ENCODE results near the gene NPLOC4. TPM values are rescaled to one million over a fixed set of nuclear protein-coding genes. Genes with fewer than 3 reads are reported as not detected.
A peak's percentile ranks its signal among the peaks of the same experiment; 100 is the strongest.

The NPLOC4 gene
- total and polyA plus RNA-seq, 2 of the 8 experiments (the other 6 are each of a cell fraction or from before 2014, with no cell fraction given) = 70.7 to 92.7 TPM

DNA sequence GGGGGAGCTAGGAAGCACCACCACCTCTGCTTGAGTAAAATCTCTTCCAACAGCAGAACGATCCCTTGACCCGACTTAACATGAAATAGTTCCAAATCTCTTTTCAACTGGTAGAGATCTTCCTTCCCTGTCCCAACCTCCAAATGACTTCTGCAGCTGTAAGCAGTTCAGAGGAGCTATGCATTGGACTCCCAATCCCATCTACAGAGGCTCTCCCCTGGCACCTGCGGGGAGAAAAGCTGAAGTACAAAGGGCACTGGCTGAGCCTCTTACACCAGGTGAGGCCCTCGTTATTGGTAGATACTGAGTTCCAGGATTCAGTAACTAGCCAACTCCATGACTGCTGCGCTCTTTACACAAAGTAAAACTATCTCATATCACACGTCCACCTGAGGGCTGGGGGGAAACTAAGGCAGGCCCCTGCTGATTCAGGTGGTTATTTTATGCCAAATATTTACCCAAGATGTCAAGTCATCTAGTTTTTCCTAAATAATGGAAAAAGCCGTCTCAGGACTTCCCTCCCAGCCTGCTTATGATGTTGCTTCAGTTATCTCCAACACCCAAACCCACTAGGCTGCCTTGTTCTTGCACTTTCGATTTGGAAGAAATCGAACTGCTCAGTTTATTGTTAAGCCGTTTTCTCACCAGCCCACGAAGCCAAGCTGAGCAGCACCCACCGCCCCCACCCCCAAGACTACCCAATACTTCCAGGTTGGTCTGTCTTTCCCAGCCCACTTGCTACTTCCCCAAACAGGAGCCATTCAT is 127.5 kb downstream of the NPLOC4 start:
- H4K8ac ChIP-seq (ENCODE audit: extremely low read depth, insufficient read depth, low read length) = no peak overlapping the region
- DNase-seq (ENCODE audit: low read depth in 1 of 2, low spot score in 2 of 2) (no peak), FAIRE-seq (no peak)
- no peak overlapping the region; the same call in 1 of the 2 replicates for H2BK5ac ChIP-seq (ENCODE audit: low read depth, low read length)
- no peak overlapping the region for H2BK12ac ChIP-seq (ENCODE audit: low read depth, low read length)
- H3K23me2 ChIP-seq (ENCODE audit: low read depth, low read length) = peaks cover 22% of the 10 kb centered on the region
- H3K14ac ChIP-seq (ENCODE audit: insufficient read length) = no peak overlapping the region
- H3K27ac ChIP-seq (ENCODE audit: low read depth, low read length) = no peak overlapping the region
- no peak overlapping the region for H4K91ac ChIP-seq (replicated peaks; ENCODE audit: insufficient read length, low read length)
- H3K18ac ChIP-seq (ENCODE audit: extremely low read depth, low read length) = no peak overlapping the region
- ChIA-PET POLR2A (ENCODE audit: partially characterized antibody) (interaction anchor here (0.6 to 35.8 kb wide), 24 partner anchors 7 to 479 kb away, joined by 3 to 1004 read pairs (median 4); partner anchors contain the start of genes ACTG1, BAHCC1, FAAP100 and FSCN2), CTCF (ENCODE audit: partially characterized antibody) (interaction anchor here (0.7 to 2.3 kb wide), 7 partner anchors 10 to 367 kb away, joined by 3 to 8 read pairs (median 4); no protein-coding TSS in a partner anchor)
- H3K56ac ChIP-seq (replicated peaks; ENCODE audit: insufficient read length, low read depth, low read length) = no peak overlapping the region
- H3K4ac ChIP-seq (replicated peaks; ENCODE audit: insufficient read length, low read depth, low read length) = no peak overlapping the region
- H3K36me3 ChIP-seq (ENCODE audit: control insufficient read depth in 2 of 4, insufficient read depth in 4 of 4, low read length in 3 of 4) = peaks cover 19 to 37% (median 31%) of the 10 kb centered on the region in 4 experiments; a peak in 7 of 8 replicates
- no peak overlapping the region for H3K23ac ChIP-seq (ENCODE audit: insufficient read length)
- peaks cover 0 to 6% (median 3%) of the 10 kb centered on the region in 4 experiments; a peak in 2 of 7 replicates for H3K4me1 ChIP-seq (replicated peaks in 1 of 4; ENCODE audit: control insufficient read depth in 3 of 4, insufficient read depth in 4 of 4, low read length in 3 of 4)
- no peak overlapping the region for H2BK120ac ChIP-seq (replicated peaks; ENCODE audit: low read depth, low read length)
- H4K20me1 ChIP-seq (replicated peaks in 1 of 2; ENCODE audit: control insufficient read depth in 1 of 2, insufficient read depth in 2 of 2, low read length in 2 of 2) = peaks cover 23 to 29% of the 10 kb centered on the region in 2 experiments
- H3K9me3 ChIP-seq (ENCODE audit: insufficient read depth in 2 of 2, low read depth in 1 of 2, low read length in 1 of 2) = no peaks in the 10 kb centered on the region
- H3K4me3 ChIP-seq (ENCODE audit: extremely low read depth in 1 of 4, insufficient read depth in 2 of 4, low read depth in 3 of 4, low read length in 4 of 4) = peak overlapping the region; percentile 75 to 93 (median 90); a peak in 6 of 8 replicates
- H3K9ac ChIP-seq (replicated peaks in 1 of 4; ENCODE audit: extremely low read depth in 1 of 4, low read depth in 3 of 4, low read length in 3 of 4) = peak overlapping the region in 2 of 4 experiments; percentile 39 to 96; a peak in 3 of 7 replicates
- peaks cover 24 to 32% of the 10 kb centered on the region in 2 experiments for H3K79me2 ChIP-seq (ENCODE audit: control insufficient read depth in 1 of 2, insufficient read depth in 2 of 2, low read length in 2 of 2)
- H3K79me1 ChIP-seq (ENCODE audit: low read depth, low read length) = peaks cover 14% of the 10 kb centered on the region
- WGBS, 2 experiments (ENCODE audit: extremely low coverage in 1 of 2, insufficient coverage in 1 of 2, insufficient read length in 1 of 2, insufficient replicate concordance in 2 of 2, low coverage in 1 of 2, low lambda C conversion rate in 2 of 2, missing lambda C conversion rate in 1 of 2) = 79% methylated on average over 12 of the region's 12 CpGs; no CpG with 5 or more reads in 1 of the 2 experiments
- no peak overlapping the region for H2BK15ac ChIP-seq (ENCODE audit: low read length)
- H2BK20ac ChIP-seq (ENCODE audit: low read length) = no peak overlapping the region
- no peak overlapping the region for H4K5ac ChIP-seq (ENCODE audit: insufficient read length, low read depth, low read length)
- H2AK5ac ChIP-seq (ENCODE audit: low read depth, low read length) = no peak overlapping the region
- H3K4me2 ChIP-seq (ENCODE audit: insufficient read depth in 1 of 2, low read depth in 2 of 2, low read length in 2 of 2) = peak overlapping the region; percentile 97 to 98
- H3K27me3 ChIP-seq (replicated peaks in 1 of 4; ENCODE audit: control insufficient read depth in 3 of 4, extremely low read depth in 1 of 4, insufficient read depth in 3 of 4, low read length in 3 of 4) = no peaks in the 10 kb centered on the region
- H2AFZ ChIP-seq (ENCODE audit: low read length) = no peak overlapping the region
- TF ChIP-seq RFX5 (IDR thresholded peaks at IDR 0.05; ENCODE audit: borderline replicate concordance, low read depth, low read length) (no peak), SIN3A (conservative IDR thresholded peaks at IDR 0.05 in 1 of 2, IDR thresholded peaks at IDR 0.05 in 1 of 2; ENCODE audit: low read depth in 1 of 2, low read length in 2 of 2) (no peak), HDAC6 (IDR thresholded peaks at IDR 0.05; ENCODE audit: low read depth, low read length) (no peak), SUZ12 (IDR thresholded peaks at IDR 0.05; ENCODE audit: low read length) (no peak), POLR2AphosphoS5 (IDR thresholded peaks at IDR 0.05; ENCODE audit: low read depth, low read length) (peak; percentile 64; the same call in 1 of the 2 replicates), PHF8 (conservative IDR thresholded peaks at IDR 0.05; ENCODE audit: low read depth, low read length) (peak; percentile 29; the same call in 1 of the 2 replicates)
- TF ChIP-seq, protein P1, sequence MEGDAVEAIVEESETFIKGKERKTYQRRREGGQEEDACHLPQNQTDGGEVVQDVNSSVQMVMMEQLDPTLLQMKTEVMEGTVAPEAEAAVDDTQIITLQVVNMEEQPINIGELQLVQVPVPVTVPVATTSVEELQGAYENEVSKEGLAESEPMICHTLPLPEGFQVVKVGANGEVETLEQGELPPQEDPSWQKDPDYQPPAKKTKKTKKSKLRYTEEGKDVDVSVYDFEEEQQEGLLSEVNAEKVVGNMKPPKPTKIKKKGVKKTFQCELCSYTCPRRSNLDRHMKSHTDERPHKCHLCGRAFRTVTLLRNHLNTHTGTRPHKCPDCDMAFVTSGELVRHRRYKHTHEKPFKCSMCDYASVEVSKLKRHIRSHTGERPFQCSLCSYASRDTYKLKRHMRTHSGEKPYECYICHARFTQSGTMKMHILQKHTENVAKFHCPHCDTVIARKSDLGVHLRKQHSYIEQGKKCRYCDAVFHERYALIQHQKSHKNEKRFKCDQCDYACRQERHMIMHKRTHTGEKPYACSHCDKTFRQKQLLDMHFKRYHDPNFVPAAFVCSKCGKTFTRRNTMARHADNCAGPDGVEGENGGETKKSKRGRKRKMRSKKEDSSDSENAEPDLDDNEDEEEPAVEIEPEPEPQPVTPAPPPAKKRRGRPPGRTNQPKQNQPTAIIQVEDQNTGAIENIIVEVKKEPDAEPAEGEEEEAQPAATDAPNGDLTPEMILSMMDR (IDR thresholded peaks at IDR 0.05; ENCODE audit: control extremely low read depth in 1 of 3, insufficient read depth in 1 of 3, low read depth in 1 of 3, low read length in 3 of 3) = 0 out of 4 replicates have a peak, but pooled peaks of 1 of the 3 experiments have one; percentile 1

Data from H1 (cell line).